ENCODE measurements around the gene FLYWCH1.

Gene FLYWCH1

DNA sequence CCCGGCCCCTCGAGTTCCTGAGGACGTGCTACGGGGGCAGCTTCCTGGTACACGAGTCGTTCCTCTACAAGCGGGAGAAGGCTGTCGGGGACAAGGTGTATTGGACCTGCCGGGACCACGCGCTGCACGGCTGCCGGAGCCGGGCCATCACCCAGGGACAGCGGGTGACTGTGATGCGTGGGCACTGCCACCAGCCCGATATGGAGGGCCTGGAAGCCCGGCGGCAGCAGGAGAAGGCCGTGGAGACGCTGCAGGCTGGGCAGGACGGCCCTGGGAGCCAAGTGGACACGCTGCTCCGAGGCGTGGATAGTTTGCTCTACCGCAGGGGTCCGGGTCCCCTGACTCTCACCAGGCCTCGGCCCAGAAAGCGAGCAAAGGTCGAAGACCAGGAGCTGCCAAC, 21.4 kb downstream of the FLYWCH1 start:
- in situ Hi-C loops (cut with HindIII; ENCODE audit: low sequenced_read_pairs): no loop called here
- DNase-seq (ENCODE audit: low read depth): no peak
- no peak for TF ChIP-seq CTCF (IDR thresholded peaks at IDR 0.05; ENCODE audit: low read depth, low read length, missing control alignments)

DNA sequence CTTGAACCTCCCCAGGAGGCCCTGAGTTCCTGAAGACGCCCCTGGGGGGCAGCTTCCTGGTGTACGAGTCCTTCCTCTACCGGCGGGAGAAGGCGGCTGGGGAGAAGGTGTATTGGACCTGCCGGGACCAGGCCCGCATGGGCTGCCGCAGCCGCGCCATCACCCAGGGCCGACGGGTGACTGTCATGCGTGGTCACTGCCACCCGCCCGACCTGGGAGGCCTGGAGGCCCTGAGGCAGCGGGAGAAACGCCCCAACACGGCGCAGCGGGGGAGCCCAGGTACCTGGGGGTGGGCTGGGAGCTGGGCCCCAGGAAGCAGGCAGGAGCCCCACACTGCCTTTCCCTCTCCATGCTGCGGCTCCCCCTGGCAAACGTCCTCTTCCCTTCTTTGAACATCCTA, 22.0 kb downstream of the FLYWCH1 start:
- no peak for TF ChIP-seq CTCF (IDR thresholded peaks at IDR 0.05; ENCODE audit: low read depth, low read length, missing control alignments)
- in situ Hi-C loops (cut with HindIII; ENCODE audit: low sequenced_read_pairs): no loop called here
- H3K4me3 ChIP-seq (ENCODE audit: low read depth, low read length): no peak overlapping the region
- DNase-seq (ENCODE audit: low read depth): no peak

More for the DNA sequence above, 21.4 kb downstream of the FLYWCH1 start:
- H3K4me3 ChIP-seq (ENCODE audit: low read depth, low read length): no peak overlapping the region

- no peak overlapping the region for H3K4me3 ChIP-seq (ENCODE audit: low read depth, low read length)
- no peak for DNase-seq (ENCODE audit: low read depth)
- in situ Hi-C loops (cut with HindIII; ENCODE audit: low sequenced_read_pairs): no loop called here
- TF ChIP-seq CTCF (IDR thresholded peaks at IDR 0.05; ENCODE audit: low read depth, low read length, missing control alignments): no peak
These were observed 22.7 kb downstream of the FLYWCH1 start for GRCh38 chr16:2934450-2934849.

DNA sequence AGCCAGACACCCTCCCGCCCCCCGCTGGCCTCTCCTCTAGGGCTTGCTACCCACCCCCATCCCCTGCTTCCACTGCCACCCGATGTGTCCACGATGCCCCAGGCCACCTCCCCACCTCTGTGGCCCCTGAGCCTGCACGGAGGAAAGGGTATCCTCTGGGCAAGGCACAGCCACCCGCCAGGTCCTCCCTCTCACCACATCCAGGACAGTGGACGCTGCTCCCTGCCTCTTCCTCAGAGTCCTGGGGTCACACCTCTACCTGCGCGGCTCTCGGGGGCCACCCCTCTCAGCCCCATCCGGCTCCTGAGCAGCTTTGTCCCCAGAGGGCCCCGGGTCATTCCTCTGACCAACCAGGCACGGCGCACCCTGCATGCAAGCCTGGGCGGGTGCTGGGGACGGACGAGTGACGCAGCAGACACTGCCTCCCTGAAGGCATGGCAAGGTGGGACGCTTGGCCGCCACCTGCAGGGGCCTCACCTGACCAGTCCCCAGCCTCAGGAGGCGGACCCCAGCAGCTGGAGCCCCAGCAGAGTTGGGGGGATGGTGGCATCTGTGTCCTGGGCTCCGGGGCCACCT, 24.8 kb downstream of the FLYWCH1 start:
- H3K4me3 ChIP-seq (ENCODE audit: low read depth, low read length): no peak overlapping the region
- DNase-seq (ENCODE audit: low read depth): no peak
- in situ Hi-C loops (cut with HindIII; ENCODE audit: low sequenced_read_pairs): no loop called here
- TF ChIP-seq CTCF (IDR thresholded peaks at IDR 0.05; ENCODE audit: low read depth, low read length, missing control alignments): no peak

DNA sequence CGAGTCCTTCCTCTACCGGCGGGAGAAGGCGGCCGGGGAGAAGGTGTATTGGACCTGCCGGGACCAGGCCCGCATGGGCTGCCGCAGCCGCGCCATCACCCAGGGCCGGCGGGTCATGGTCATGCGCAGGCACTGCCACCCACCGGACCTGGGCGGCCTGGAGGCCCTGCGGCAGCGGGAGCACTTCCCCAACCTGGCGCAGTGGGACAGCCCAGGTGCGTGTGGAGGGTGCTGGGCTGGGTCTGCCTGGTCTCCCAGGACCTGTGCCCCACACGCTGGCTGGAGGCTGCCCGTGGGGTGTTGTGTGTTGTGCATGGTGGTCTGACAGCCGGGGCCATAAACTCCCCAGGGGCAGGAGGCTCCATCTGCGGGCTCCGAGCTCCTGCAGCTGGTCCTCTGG, 25.4 kb downstream of the FLYWCH1 start:
- DNase-seq (ENCODE audit: low read depth): no peak
- in situ Hi-C loops (cut with HindIII; ENCODE audit: low sequenced_read_pairs): no loop called here
- no peak overlapping the region for H3K4me3 ChIP-seq (ENCODE audit: low read depth, low read length)
- no peak for TF ChIP-seq CTCF (IDR thresholded peaks at IDR 0.05; ENCODE audit: low read depth, low read length, missing control alignments)

- no peak overlapping the region for H3K4me3 ChIP-seq (ENCODE audit: low read depth, low read length)
- TF ChIP-seq CTCF (IDR thresholded peaks at IDR 0.05; ENCODE audit: low read depth, low read length, missing control alignments): no peak
- in situ Hi-C loops (cut with HindIII; ENCODE audit: low sequenced_read_pairs): no loop called here
- DNase-seq (ENCODE audit: low read depth): no peak
These were observed 26.5 kb downstream of the FLYWCH1 start for GRCh38 chr16:2938206-2938605.

DNA sequence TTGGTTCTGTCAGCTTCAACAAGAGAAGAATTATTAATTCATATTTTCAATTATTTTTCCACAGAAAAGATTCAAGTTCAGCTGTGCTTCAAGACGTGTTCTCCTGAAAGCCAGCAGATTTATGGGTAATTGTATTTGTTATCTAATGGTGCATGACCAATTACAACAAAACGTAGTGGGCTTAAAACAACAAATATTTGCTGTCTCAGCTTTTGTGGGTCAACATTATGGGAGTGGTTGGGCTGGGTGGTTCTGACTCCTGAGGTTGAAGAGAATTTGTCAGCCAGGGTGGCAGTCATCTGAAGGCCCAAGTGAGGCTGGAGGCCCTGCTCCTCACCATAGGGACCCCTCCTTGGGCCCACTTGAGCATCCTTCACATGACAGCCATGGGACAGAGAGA, 28.2 kb downstream of the FLYWCH1 start:
- H3K4me3 ChIP-seq (ENCODE audit: low read depth, low read length): no peak overlapping the region
- DNase-seq (ENCODE audit: low read depth): no peak
- in situ Hi-C loops (cut with HindIII; ENCODE audit: low sequenced_read_pairs): no loop called here
- TF ChIP-seq CTCF (IDR thresholded peaks at IDR 0.05; ENCODE audit: low read depth, low read length, missing control alignments): no peak

Data from astrocyte of the cerebellum (primary cell).